HG02588 (cell line): ENCODE measurements around the gene OR2M7.
"Not testable (repeated sequence)": the region's sequence is repeated elsewhere in the genome, so short reads cannot be mapped to it uniquely, and the experiment has no call there.

ENCODE experiments used
- ATAC-seq: cut with Tn5 transposase; IDR thresholded peaks from one replicate; pipeline ENCODE4 v1.9.1; 2021; ENCODE audit warnings: mild to moderate bottlenecking, moderate library complexity; ENCODE audit not compliant: unreplicated experiment

Gene OR2M7, protein sequence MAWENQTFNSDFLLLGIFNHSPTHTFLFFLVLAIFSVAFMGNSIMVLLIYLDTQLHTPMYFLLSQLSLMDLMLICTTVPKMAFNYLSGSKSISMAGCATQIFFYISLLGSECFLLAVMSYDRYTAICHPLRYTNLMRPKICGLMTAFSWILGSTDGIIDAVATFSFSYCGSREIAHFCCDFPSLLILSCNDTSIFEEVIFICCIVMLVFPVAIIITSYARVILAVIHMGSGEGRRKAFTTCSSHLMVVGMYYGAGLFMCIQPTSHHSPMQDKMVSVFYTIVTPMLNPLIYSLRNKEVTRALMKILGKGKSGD

DNA sequence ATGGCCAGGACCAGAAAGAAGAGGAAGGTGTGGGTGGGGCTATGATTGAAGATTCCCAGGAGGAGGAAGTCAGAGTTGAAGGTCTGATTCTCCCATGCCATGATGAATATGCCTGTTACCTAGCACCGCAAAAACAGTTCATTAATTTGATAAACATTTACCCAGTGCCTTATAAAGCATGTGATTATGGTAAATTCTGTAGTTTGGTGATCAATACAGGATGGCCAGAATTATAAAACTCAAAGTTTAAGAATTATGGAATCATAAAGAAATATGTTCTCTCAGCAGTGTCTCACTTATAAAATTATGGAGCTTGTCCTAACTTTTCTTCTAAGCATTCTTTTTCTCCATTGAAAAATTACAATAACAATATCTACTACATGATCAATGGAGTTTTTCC is at the start of gene OR2M7:
OR2M7 (minus strand) TSS at position 101 of the 400 bp plus-strand sequence; CDS start at position 101, 0 bp downstream.
- no peak for ATAC-seq

DNA sequence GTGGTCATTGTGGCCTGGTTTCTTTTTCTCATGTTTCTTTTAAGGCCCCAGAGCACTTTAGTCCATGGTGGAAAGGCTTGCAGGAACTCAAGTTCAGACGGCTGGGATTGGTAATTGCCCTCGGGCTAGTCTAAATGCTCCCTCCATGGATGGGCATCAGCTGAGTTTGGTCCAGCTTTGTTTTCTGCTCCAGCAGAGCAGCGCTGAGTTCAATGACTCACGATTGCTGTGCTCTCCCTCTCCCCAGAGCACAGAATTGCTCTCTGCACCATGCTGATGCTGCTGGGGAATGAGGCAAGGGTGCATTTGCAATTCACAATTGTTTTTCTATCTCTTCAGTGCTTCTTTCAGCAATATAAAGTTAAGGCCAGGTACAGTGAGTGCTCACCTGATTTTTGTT is 49.4 kb upstream of the OR2M7 start:
- no peak for ATAC-seq

DNA sequence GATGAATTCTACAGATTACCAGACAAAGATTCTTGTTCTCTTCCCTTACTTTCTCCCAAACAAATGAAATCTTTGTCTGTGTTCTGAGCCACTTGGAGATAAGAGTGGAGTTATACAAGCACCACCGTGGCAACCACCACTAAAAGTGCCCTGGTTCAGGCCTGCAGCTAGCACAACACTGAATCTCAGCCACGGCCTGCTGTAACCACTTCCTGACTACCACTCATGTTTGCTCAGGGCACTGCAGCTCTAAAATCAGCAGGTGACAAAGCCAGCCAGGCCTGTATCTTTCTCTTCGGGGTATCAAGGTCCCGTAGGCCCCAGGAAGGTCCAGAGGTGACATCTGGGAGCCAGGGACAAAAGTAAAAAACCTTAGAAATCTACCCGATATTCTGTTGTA is 48.0 kb upstream of the OR2M7 start:
- peak; percentile 62 for ATAC-seq

DNA sequence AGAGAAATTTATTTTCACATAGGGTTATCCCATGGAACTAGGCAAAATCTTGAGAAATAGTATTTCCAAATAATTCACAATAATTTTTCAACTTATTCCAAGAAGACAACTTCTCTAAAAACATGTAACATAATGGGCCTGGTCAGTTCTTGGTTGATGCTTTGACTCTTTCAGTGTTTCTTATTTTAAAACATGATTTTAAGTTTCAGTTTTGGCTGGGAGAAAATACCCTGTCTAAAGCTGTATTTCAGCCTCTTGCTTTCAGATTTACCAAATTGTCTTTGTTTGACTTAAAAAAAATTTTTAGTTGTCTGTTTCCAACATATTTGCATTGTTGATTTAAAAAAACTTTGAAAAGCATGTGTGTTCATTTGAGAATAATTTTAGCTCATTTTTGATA is 42.2 kb upstream of the OR2M7 start:
- ATAC-seq, result no peak

DNA sequence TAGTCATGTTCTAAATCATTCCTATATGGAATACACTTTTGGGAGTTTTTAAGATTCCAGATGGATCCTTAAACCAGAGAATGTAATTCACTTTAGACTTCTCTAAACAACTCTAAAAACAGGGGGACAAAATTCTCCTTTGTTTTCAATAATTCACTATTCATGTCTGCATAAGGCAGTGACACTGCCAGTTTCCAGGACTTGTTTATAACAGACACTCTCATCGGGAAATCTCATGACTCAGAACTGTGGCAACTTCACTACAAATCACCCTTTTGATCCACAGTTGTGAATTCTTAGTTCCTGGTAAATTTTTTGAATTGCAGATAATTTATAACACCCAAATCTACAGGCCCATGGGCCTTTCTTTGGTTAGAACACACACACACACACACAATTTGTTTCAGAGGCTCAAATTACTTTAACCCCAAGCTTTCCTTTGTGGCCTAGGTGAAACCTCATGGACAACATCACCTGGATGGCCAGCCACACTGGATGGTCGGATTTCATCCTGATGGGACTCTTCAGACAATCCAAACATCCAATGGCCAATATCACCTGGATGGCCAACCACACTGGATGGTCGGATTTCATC is 36.9 kb upstream of the OR2M7 start, which contains the start of gene OR2T4:
OR2T4 (plus strand) TSS at position 545 of the 595 bp plus-strand sequence; CDS start at position 545, 0 bp downstream.
- no peak for ATAC-seq

DNA sequence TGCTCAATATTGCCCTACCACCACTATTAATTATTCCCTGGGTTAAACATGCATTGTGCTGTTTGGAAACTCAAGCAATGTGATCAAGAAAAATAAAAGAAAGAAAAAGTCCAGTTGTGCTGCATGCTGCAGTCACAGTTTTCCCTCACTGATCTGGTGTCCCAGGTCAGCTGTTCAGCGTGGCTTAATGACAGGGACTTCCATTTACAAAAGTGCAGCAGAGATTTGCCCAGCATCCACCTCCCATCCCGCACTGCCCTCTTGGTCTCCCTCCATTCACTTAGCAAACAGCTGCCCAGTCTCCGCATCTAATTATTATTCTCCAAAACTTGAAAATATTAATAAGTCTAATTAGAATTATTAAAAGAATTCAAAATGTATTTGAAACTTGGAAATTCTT is 35.0 kb upstream of the OR2M7 start:
- no peak for ATAC-seq

DNA sequence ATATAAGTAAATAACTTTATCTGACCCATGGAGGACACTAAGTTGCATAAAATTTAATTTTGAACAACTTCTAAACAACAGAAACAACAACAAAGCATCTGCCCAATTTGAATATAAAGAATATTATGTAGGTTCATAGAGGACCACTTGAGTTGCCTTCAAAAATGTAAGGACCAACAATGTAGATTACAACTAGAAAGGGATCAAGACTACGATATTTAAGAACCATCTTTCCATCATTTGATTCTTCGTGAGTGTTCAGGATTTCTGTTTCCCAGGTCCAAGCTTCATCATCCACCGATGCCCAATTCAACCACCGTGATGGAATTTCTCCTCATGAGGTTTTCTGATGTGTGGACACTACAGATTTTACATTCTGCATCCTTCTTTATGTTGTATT is 24.1 kb upstream of the OR2M7 start, which contains the start of gene OR14C36:
OR14C36 (plus strand) TSS at position 301 of the 400 bp plus-strand sequence; CDS start at position 301, 0 bp downstream.
- no peak for ATAC-seq

DNA sequence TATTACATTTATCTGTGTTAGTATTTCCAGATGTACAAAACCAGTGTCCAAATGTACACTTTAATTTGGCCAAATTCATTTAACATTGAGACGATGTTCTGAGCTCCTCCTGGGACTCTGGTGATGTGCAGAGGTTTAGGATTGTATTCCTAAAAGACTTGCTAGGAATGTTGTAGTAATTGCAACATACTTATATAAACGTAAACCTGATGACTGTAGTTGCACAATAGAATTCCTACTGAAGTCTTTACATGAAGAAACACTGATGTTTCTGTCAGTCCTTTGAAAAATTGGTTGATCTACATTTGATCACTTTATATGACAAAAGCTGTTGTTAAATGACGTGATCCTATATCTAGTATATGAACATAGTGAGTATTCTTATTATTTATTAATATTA is 19.1 kb upstream of the OR2M7 start:
- no peak for ATAC-seq

DNA sequence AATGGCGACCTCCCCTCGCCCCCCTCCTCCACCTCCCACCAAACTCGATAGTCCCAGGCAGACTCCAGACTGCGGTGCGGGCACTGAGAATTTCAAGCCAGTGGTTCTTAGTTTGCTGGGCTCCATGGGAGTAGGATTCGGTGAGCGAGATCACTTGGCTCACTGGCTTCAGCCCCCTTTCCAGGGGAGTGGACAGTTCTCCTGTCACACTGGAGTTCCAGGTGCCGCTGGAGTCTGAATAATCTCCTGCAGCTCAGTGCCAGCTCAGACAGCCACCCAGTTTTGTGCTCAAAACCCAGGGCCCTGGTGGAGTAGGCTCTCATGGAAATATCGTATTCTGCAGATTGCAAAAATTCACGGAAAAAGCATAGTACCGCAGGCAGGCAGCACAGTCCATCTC is 7.6 kb downstream of the OR2M7 start:
- no peak for ATAC-seq

DNA sequence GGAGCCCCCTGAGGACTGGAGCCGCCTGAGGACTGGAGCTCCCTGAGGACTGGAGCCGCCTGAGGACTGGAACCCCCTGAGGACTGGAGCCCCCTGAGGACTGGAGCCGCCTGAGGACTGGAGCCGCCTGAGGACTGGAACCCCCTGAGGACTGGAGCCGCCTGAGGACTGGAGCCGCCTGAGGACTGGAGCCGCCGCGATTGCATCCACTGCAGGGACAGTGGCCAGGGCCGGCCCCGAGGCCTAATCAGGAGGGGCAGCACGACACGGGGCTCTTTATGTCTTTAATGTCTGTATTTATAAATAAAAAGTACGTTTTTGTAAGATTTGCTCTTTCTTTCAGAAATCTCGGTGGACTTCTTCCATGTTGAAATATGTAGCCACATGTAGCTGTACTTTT is 17.6 kb downstream of the OR2M7 start:
- ATAC-seq, result not testable (repeated sequence)

DNA sequence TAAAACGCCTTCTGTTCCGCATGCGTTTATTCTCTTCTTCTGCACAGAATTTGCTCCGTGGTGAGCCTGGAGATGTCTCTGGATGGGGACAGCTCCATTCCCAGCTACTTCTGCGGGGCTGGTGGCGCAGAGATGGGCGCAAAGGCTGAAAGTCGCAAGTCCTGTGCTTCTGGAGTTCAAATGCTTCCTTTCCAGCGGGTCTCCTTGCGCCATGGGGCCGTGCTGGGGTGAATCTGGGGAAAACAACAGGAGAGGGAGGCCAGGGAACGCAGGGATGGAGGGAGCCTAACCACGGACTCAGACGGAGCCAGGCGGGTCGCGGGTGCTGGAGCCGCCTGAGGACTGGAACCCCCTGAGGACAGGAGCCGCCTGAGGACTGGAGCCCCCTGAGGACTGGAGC is 18.3 kb downstream of the OR2M7 start:
- no peak for ATAC-seq

DNA sequence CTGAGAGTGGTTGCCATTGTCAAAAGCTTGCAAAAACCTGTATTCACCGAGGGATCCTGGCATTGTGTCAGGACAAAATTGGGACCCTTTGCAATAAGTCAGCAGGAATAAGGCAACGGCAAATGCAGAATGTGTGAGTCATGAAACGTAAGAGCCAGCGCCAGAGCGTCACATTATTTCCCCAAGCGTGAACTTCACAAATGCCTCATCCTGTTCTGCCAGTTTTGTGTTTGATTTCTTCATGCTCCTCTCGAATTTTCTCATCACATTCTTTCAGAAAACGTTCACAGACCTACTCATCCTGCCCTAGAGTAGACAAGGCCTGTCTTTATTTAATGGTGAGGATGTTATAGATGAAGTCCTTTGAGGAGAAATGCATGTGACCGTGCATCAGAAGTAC is 18.7 kb downstream of the OR2M7 start:
- ATAC-seq, result not testable (repeated sequence)

DNA sequence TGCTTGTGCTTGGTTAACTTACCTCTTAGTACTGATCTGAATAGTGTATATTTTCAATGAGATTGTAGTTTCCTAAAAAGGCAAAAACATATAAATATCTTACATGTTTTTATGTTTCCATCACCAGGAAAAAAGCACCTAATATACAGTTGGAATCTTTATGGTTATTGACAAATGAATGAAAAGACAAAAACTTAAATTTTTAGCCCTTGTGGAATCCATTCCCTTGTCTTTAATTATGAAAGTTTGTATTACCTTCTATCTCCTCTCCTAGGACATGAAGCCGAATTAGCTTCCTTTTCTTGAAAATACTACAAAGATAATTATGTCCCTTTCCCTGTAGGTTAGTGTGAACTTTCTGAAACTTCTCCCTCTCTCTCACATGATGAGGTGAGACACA is 21.0 kb downstream of the OR2M7 start, which contains the start of gene OR2T12:
OR2T12 (minus strand) TSS at position 101 of the 400 bp plus-strand sequence. CDS start 7,846 bp downstream, outside the sequence.
- ATAC-seq, result no peak

DNA sequence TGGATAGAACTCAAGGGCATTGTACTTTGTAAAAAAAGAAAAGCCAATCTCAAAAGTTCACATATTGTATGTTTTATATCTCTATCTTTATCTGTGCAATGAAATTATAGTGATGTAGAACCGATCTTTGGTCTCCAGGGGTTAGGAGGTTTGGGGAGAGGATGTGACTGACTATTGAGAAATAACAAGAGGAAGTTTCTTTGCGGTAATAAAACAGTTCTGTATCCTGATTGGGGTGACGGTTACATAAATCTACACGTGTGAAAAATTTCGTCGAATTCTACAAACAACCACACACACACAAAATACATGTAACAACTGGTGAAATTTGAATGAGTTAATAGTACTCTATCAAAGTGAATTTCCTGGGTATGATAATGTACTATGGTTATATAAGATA is 36.0 kb downstream of the OR2M7 start:
- ATAC-seq, result no peak

DNA sequence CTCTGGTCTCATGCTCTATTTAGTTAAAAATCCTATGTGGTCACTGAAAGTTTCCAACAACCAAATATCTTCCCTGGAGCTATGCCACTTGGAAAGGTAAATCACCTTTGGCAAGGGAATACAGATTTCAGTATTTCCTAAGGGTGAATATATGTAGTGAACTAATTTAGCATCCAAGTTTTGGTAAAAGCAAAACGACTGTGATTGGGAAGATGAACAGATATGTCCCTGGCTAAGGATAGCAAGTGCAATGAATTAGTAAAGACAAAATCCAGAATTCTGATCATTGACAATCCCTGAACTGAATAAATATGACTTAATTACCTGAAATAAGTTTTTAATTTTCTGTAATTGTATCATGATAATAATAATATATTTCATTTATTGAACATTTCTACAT is 46.5 kb downstream of the OR2M7 start, which contains the start of gene OR2T33:
OR2T33 (minus strand) TSS at position 101 of the 400 bp plus-strand sequence. CDS start 4,162 bp downstream, outside the sequence.
- ATAC-seq, result no peak
